Endothelial cell of umbilical vein (primary cell): ENCODE results near the gene KCNC1. TPM values are rescaled to one million over a fixed set of nuclear protein-coding genes. Genes with fewer than 3 reads are reported as not detected.

Experiments used
- BruUV-seq: library from RNA; stranded (reverse); fragments of 400-500 nt; replicated peaks from 2 replicates; lab custom pipeline; 2021; lab: Mats Ljungman, UMichigan
- CTCF ChIA-PET: fragments of 300-600, 350-600 bp; sonication (Branson Sonifier 250); formaldehyde crosslinking; loops from one replicate; lab custom pipeline; 2021; ENCODE audit warnings: antibody characterized with exemption, inconsistent platforms; lab: Charles Lee
- POLR2A ChIA-PET: fragments of 300-600, 350-600 bp; sonication (Branson Sonifier 250); formaldehyde crosslinking; loops from one replicate; lab custom pipeline; 2021; ENCODE audit warnings: antibody characterized with exemption, inconsistent platforms; lab: Charles Lee
- DNase-seq: peaks from one replicate; pipeline ENCODE4 v3.0.0-alpha.2; 2011; ENCODE audit warnings: low read depth, low spot score
- FAIRE-seq: peaks from 2 replicates; lab custom pipeline; 2011; peaks lifted over from hg19 to GRCh38; lab: Jason Lieb, UNC
- H2AFZ ChIP-seq: 2 replicates; pipeline ENCODE4 v1.6.0; 2012; ENCODE audit warnings: low read depth, low read length, control low read depth, inconsistent platforms
- H3K27ac ChIP-seq: 2 replicates; pipeline ENCODE4 v1.5.1; 2011; ENCODE audit warnings: low read depth, mild to moderate bottlenecking, control low read depth, low read length, moderate library complexity; ENCODE audit not compliant: insufficient read depth
- H3K27me3 ChIP-seq, 2 experiments: 2 replicates each; pipeline versions ENCODE4 v1.6.0 to v1.6.1; 2011; ENCODE audit warnings: low read length in 2 of 2, mixed read lengths in 1 of 2; ENCODE audit not compliant: control insufficient read depth in 2 of 2, insufficient read depth in 2 of 2
- H3K36me3 ChIP-seq, 2 experiments: 2 replicates in 1 of 2; 3 replicates in 1 of 2; pipeline ENCODE4 v1.5.1; 2011; ENCODE audit warnings: low read length in 2 of 2, mild to moderate bottlenecking in 1 of 2, moderate library complexity in 1 of 2; ENCODE audit not compliant: control insufficient read depth in 2 of 2, insufficient read depth in 2 of 2; ENCODE audit errors: extremely low read depth in 1 of 2
- H3K4me1 ChIP-seq: 3 replicates; pipeline ENCODE4 v1.5.1; 2011; ENCODE audit warnings: mild to moderate bottlenecking, low read length; ENCODE audit not compliant: control insufficient read depth, insufficient read depth; ENCODE audit errors: extremely low read depth
- H3K4me2 ChIP-seq: 2 replicates; pipeline ENCODE4 v1.6.1; 2011; ENCODE audit warnings: low read length, control low read depth, mixed read lengths; ENCODE audit not compliant: insufficient read depth
- H3K4me3 ChIP-seq, 3 experiments: fragments of 200-600 bp in 1 of 3; sonication (generic), shearing (Covaris generic) in 1 of 3; replicated peaks in 1 of 3; 2 replicates each; pipeline ENCODE4 v1.5.1; 2011 to 2016; ENCODE audit warnings: control low read depth in 3 of 3, low read length in 3 of 3, mild to moderate bottlenecking in 2 of 3, inconsistent platforms in 1 of 3, low read depth in 1 of 3, moderate library complexity in 1 of 3; ENCODE audit not compliant: insufficient read depth in 1 of 3
- H3K79me2 ChIP-seq: 2 replicates; pipeline ENCODE4 v1.6.0; 2012; ENCODE audit warnings: low read length, inconsistent platforms; ENCODE audit not compliant: control insufficient read depth, insufficient read depth
- H3K9ac ChIP-seq: replicated peaks from 2 replicates; pipeline ENCODE3; 2011; ENCODE audit warnings: low read length, control low read depth; ENCODE audit not compliant: insufficient read depth; ENCODE audit errors: extremely low read depth
- H3K9me1 ChIP-seq: replicated peaks from 3 replicates; pipeline ENCODE4 v1.6.0; 2011; ENCODE audit warnings: mild to moderate bottlenecking, low read length; ENCODE audit not compliant: control insufficient read depth, insufficient read depth; ENCODE audit errors: extremely low read depth
- H3K9me3 ChIP-seq: replicated peaks from 2 replicates; pipeline ENCODE4 v1.5.1; 2012; ENCODE audit warnings: low read length, inconsistent platforms; ENCODE audit not compliant: control insufficient read depth, insufficient read depth
- H4K20me1 ChIP-seq: replicated peaks from 2 replicates; pipeline ENCODE3; 2011; ENCODE audit warnings: mild to moderate bottlenecking, low read length; ENCODE audit not compliant: control insufficient read depth, insufficient read depth; ENCODE audit errors: extremely low read depth
- CTCF ChIP-seq, 2 donors: IDR thresholded peaks; 1 replicate in 1 of 2; 2 replicates in 1 of 2; pipeline ENCODE4 v1.5.1; 2011; ENCODE audit warnings: low read length in 2 of 2, mild to moderate bottlenecking in 2 of 2, moderate library complexity in 2 of 2, control low read depth in 1 of 2, inconsistent platforms in 1 of 2, low read depth in 1 of 2; ENCODE audit not compliant: insufficient read depth in 1 of 2; ENCODE audit errors: extremely low read depth in 1 of 2
- EZH2 ChIP-seq: IDR thresholded peaks from 2 replicates; pipeline ENCODE4 v1.6.1; 2012; ENCODE audit warnings: borderline replicate concordance, low read depth, mild to moderate bottlenecking, moderate library complexity, low read length, inconsistent platforms; ENCODE audit not compliant: severe bottlenecking
- FOS ChIP-seq: IDR thresholded peaks from 2 replicates; pipeline ENCODE4 v1.6.1; 2011; ENCODE audit warnings: mild to moderate bottlenecking, low read length, moderate library complexity, borderline replicate concordance; ENCODE audit not compliant: insufficient read depth
- GATA2 ChIP-seq: IDR thresholded peaks from 2 replicates; pipeline ENCODE4 v1.7.0; 2011; ENCODE audit warnings: low read depth, mild to moderate bottlenecking, moderate library complexity, mixed read lengths, low read length; ENCODE audit not compliant: insufficient read length, insufficient read depth
- JUN ChIP-seq: IDR thresholded peaks from 2 replicates; pipeline ENCODE4 v1.6.1; 2011; ENCODE audit warnings: borderline replicate concordance, low read depth; ENCODE audit not compliant: insufficient read length, insufficient read depth
- MAX ChIP-seq: IDR thresholded peaks from 2 replicates; pipeline ENCODE4 v1.6.1; 2011; ENCODE audit not compliant: insufficient read depth, insufficient read length
- MYC ChIP-seq: IDR thresholded peaks from one replicate; pipeline ENCODE4 v1.6.1; 2011; ENCODE audit warnings: mild to moderate bottlenecking, low read depth, low read length
- POLR2A ChIP-seq: IDR thresholded peaks from 2 replicates; pipeline ENCODE4 v1.6.1; 2012; ENCODE audit warnings: low read depth, mild to moderate bottlenecking, control low read depth, low read length
- dilution Hi-C: fragments of 300-500 bp; cut with MboI; formaldehyde crosslinking; loops from one replicate; pipeline ENCODE4 v1.15.0; 2019; ENCODE audit warnings: low sequenced_read_pairs; ENCODE audit not compliant: extremely low pct_ligation_motif_present
- intact Hi-C: fragments of 100-400 bp; cut with micrococcal nuclease; formaldehyde crosslinking; loops from one replicate; pipeline ENCODE4 v1.10.0; 2022
- polyA plus RNA-seq, 4 experiments: library from polyadenylated mRNA; depleted of rRNA in 3 of 4; stranded (reverse) in 3 of 4; unstranded in 1 of 4; fragments of >200 nt; gene quantifications; 2 replicates each; pipeline versions ENCODE4 v1.2.1 to v1.2.3, GENCODE V29; 2011 to 2012; ENCODE audit warnings: missing spikeins in 1 of 4
- total RNA-seq: library from RNA; stranded (reverse); gene quantifications from 2 replicates; pipeline ENCODE4 v1.2.3, GENCODE V29; 2021

KCNC1 gene
- total and polyA plus RNA-seq, 2 donors (not counting 3 experiments of a cell fraction or from before 2014, with no cell fraction given): not detected

GRCh38 chr11:17777738-17778091, 43.1 kb downstream of the KCNC1 start:
- no peaks in the 10 kb centered on the region for H3K9me1 ChIP-seq
- no peak for FAIRE-seq
- CTCF ChIA-PET: no interaction called here
- no peaks in the 10 kb centered on the region for H3K36me3 ChIP-seq
- intact Hi-C loops: no loop called here
- no peak overlapping the region for H2AFZ ChIP-seq
- H3K79me2 ChIP-seq: no peaks in the 10 kb centered on the region
- H3K27ac ChIP-seq: no peak overlapping the region
- H3K4me1 ChIP-seq: no peaks in the 10 kb centered on the region
- H4K20me1 ChIP-seq: no peaks in the 10 kb centered on the region
- BruUV-seq: no TSS peak
- POLR2A ChIA-PET: no interaction called here
- no peaks in the 10 kb centered on the region for H3K9me3 ChIP-seq
- H3K27me3 ChIP-seq: no peaks in the 10 kb centered on the region
- dilution Hi-C loops: no loop called here
- no peak overlapping the region for H3K4me2 ChIP-seq
- TF ChIP-seq EZH2: no peak
- TF ChIP-seq MAX: no peak
- no peak for TF ChIP-seq POLR2A
- TF ChIP-seq FOS: no peak
- no peak for TF ChIP-seq GATA2
- TF ChIP-seq JUN: no peak
- no peak for TF ChIP-seq MYC
- TF ChIP-seq CTCF (IDR thresholded peaks at IDR 0.05; ENCODE audit: extremely low read depth in 1 of 2, insufficient read depth in 1 of 2, low read depth in 1 of 2, low read length in 2 of 2): no peak
- DNase-seq: no peak
- H3K4me3 ChIP-seq: no peak overlapping the region
- H3K9ac ChIP-seq: no peak overlapping the region
